Erythroblast (primary cell): ENCODE results near the gene ISM2.

Experiments
- DNase-seq, 2 experiments: peaks; one replicate each; lab custom pipeline; 2025; lab: John Stamatoyannopoulos, UW
- GATA1 ChIP-seq: IDR thresholded peaks from 2 replicates; pipeline ENCODE4 v1.6.1; 2011; ENCODE audit warnings: low read depth, mild to moderate bottlenecking, control low read depth, low read length, moderate library complexity
- POLR2A ChIP-seq: IDR thresholded peaks from 2 replicates; pipeline ENCODE4 v1.6.1; 2011; ENCODE audit warnings: mild to moderate bottlenecking, low read length

The ISM2 gene

GRCh38 chr14:77469067-77469505, 29.5 kb downstream of the ISM2 start:
- no peak for TF ChIP-seq POLR2A
- TF ChIP-seq GATA1, result no peak
- DNase-seq, result peak in 1 of 2 experiments; percentile 23

GRCh38 chr14:77467801-77468200, 30.8 kb downstream of the ISM2 start:
- TF ChIP-seq POLR2A (no peak), GATA1 (no peak)
- DNase-seq, result no peak

GRCh38 chr14:77459072-77459723, 39.4 kb downstream of the ISM2 start:
- DNase-seq, result peak; percentile 84
- TF ChIP-seq GATA1 (no peak), POLR2A (no peak)

- DNase-seq, result peak; percentile 87 to 90
- TF ChIP-seq GATA1 (peak; percentile 28), POLR2A (peak; percentile 49)
Observed at GRCh38 chr14:77458249-77458950, 40.2 kb downstream of the ISM2 start.

- peak; percentile 73 for TF ChIP-seq POLR2A
- TF ChIP-seq GATA1, result no peak
- peak; percentile 98 to 99 for DNase-seq
Observed at GRCh38 chr14:77457522-77458248, 40.9 kb downstream of the ISM2 start, which contains the start of the genes AHSA1 and VIPAS39. Gene AHSA1 (plus strand): TSS chr14:77458093. CDS start chr14:77458190, 97 bp downstream. Gene VIPAS39 (minus strand): TSS chr14:77457601. CDS start chr14:77454102, 3,499 bp downstream.

GRCh38 chr14:77457115-77457521, 41.5 kb downstream of the ISM2 start:
- TF ChIP-seq POLR2A (no peak), GATA1 (no peak)
- DNase-seq, result no peak

- TF ChIP-seq POLR2A (no peak), GATA1 (no peak)
- no peak for DNase-seq
Observed at GRCh38 chr14:77455966-77456640, 42.5 kb downstream of the ISM2 start.

GRCh38 chr14:77442196-77442595, 56.4 kb downstream of the ISM2 start:
- no peak for DNase-seq
- TF ChIP-seq GATA1 (no peak), POLR2A (no peak)

- no peak for DNase-seq
- TF ChIP-seq GATA1 (no peak), POLR2A (no peak)
Observed at GRCh38 chr14:77439861-77440260, 58.8 kb downstream of the ISM2 start.

GRCh38 chr14:77438596-77438995, 60.0 kb downstream of the ISM2 start:
- DNase-seq, result no peak
- TF ChIP-seq GATA1 (no peak), POLR2A (no peak)

GRCh38 chr14:77436042-77436441, 62.6 kb downstream of the ISM2 start:
- DNase-seq, result no peak
- TF ChIP-seq GATA1 (no peak), POLR2A (no peak)

GRCh38 chr14:77426396-77426795, 72.2 kb downstream of the ISM2 start:
- no peak for DNase-seq
- TF ChIP-seq GATA1 (no peak), POLR2A (no peak)

- TF ChIP-seq GATA1 (no peak), POLR2A (no peak)
- no peak for DNase-seq
Observed at GRCh38 chr14:77424862-77425261, 73.8 kb downstream of the ISM2 start.
